BJ (cell line): ENCODE data around the gene SPARC. TPM values are rescaled to one million over a fixed set of nuclear protein-coding genes. Genes with fewer than 3 reads are reported as not detected.
A peak's percentile ranks its signal among the peaks of the same experiment; 100 is the strongest.

Experiments
- CTCF ChIA-PET: fragments of 350-600 bp; formaldehyde crosslinking; extraction: SDS; loops from one replicate; lab custom pipeline; 2021; ENCODE audit warnings: antibody characterized with exemption, inconsistent platforms; lab: Yijun Ruan, JAX
- POLR2A ChIA-PET: fragments of 300-600 bp; sonication (Branson Sonifier 250); formaldehyde crosslinking; extraction: SDS; loops from one replicate; lab custom pipeline; 2021; ENCODE audit warnings: antibody characterized with exemption; lab: Charles Lee
- DNase-seq: peaks from one replicate; pipeline ENCODE4 v3.0.0-alpha.2; 2011; ENCODE audit warnings: low read depth
- H3K27me3 ChIP-seq: 2 replicates; pipeline ENCODE4 v1.6.0; 2011; ENCODE audit warnings: low read length; ENCODE audit not compliant: control insufficient read depth, insufficient read depth
- H3K36me3 ChIP-seq: 2 replicates; pipeline ENCODE4 v1.5.1; 2011; ENCODE audit warnings: low read length; ENCODE audit not compliant: control insufficient read depth, insufficient read depth
- H3K4me3 ChIP-seq: 2 replicates; pipeline ENCODE4 v1.5.1; 2011; ENCODE audit warnings: low read depth, mild to moderate bottlenecking, control low read depth, low read length
- CTCF ChIP-seq: IDR thresholded peaks from 2 replicates; pipeline ENCODE4 v1.5.1; 2011; ENCODE audit warnings: low read depth, mild to moderate bottlenecking, control low read depth, inconsistent platforms, low read length, moderate library complexity; ENCODE audit not compliant: insufficient read depth
- polyA plus RNA-seq: library from polyadenylated mRNA; depleted of rRNA; stranded (reverse); fragments of >200 nt; gene quantifications from 2 replicates; pipeline ENCODE4 v1.2.3, GENCODE V29; 2011

The SPARC gene
- polyA plus RNA-seq, 1 experiment = 17,277 TPM

GRCh38 chr5:151660616-151661495, 25.9 kb downstream of the SPARC start:
- Histone ChIP-seq H3K36me3 (peaks cover 29% of the 10 kb centered on the region), H3K4me3 (no peak overlapping the region), H3K27me3 (no peaks in the 10 kb centered on the region)
- TF ChIP-seq CTCF = no peak
- ChIA-PET POLR2A (interaction anchor here (0.6 to 1.7 kb wide), 11 partner anchors 10 to 145 kb away, joined by 3 to 14 read pairs (median 3); partner anchors contain the start of gene SPARC), CTCF (interaction anchor here (0.7 to 11.3 kb wide), 11 partner anchors 9 to 213 kb away, joined by 3 to 234 read pairs (median 7); no protein-coding TSS in a partner anchor)
- DNase-seq = peak; percentile 51

GRCh38 chr5:151659001-151659754, 27.5 kb downstream of the SPARC start:
- TF ChIP-seq CTCF = peak; percentile 85
- Histone ChIP-seq H3K36me3 (peaks cover 14% of the 10 kb centered on the region), H3K27me3 (no peaks in the 10 kb centered on the region), H3K4me3 (no peak overlapping the region)
- CTCF ChIA-PET = interaction anchor here (0.5 to 11.3 kb wide), 32 partner anchors 9 to 484 kb away, joined by 3 to 234 read pairs (median 4); partner anchors contain the start of genes ATOX1, G3BP1, SLC36A1 and SPARC
- POLR2A ChIA-PET = interaction anchor here (0.6 to 1.4 kb wide), 3 partner anchors 80 to 149 kb away, joined by 5 to 7 read pairs (median 6); no protein-coding TSS in a partner anchor
- DNase-seq = no peak

GRCh38 chr5:151657114-151657513, 29.6 kb downstream of the SPARC start:
- no peak for DNase-seq
- POLR2A ChIA-PET = no interaction called here
- CTCF ChIA-PET = interaction anchor here (0.7 to 11.3 kb wide), 5 partner anchors 8 to 381 kb away, joined by 3 to 234 read pairs (median 10); no protein-coding TSS in a partner anchor
- no peak for TF ChIP-seq CTCF
- no peak overlapping the region for H3K4me3 ChIP-seq
- 0 out of 2 replicates have a peak, but pooled peaks cover 1% of the 10 kb centered on the region for H3K36me3 ChIP-seq
- H3K27me3 ChIP-seq = no peaks in the 10 kb centered on the region

- ChIA-PET POLR2A (no interaction called here), CTCF (interaction anchor here (11.3 kb wide), 1 partner anchor 85 kb away, joined by 234 read pairs; no protein-coding TSS in a partner anchor)
- no peak for DNase-seq
- Histone ChIP-seq H3K27me3 (no peaks in the 10 kb centered on the region), H3K36me3 (no peaks in the 10 kb centered on the region), H3K4me3 (no peak overlapping the region)
- no peak for TF ChIP-seq CTCF
Measured at GRCh38 chr5:151656311-151656710, 30.4 kb downstream of the SPARC start.
